ENCODE measurements around the gene SMPD1. TPM values are rescaled to one million over a fixed set of nuclear protein-coding genes. Genes with fewer than 3 reads are reported as not detected.

SMPD1 gene
- total and polyA plus RNA-seq, 2 donors from 2014 or later, result 76.0 to 155 TPM

- DNase-seq (no peak), FAIRE-seq (no peak)
- peaks cover 2 to 15% (median 2%) of the 10 kb centered on the region in 3 donors for H3K36me3 ChIP-seq (ENCODE audit: control insufficient read depth in 2 of 3, insufficient read depth in 3 of 3, low read length in 3 of 3)
- H3K9me3 ChIP-seq (ENCODE audit: control insufficient read depth in 2 of 3, insufficient read depth in 1 of 3, low read length in 3 of 3), result no peaks in the 10 kb centered on the region
- H3K4me3 ChIP-seq (ENCODE audit: low read length in 3 of 3), result no peak overlapping the region
- H3K27me3 ChIP-seq (ENCODE audit: control insufficient read depth, insufficient read depth, low read length), result no peaks in the 10 kb centered on the region
- no peak overlapping the region for H3K9ac ChIP-seq (ENCODE audit: low read length in 3 of 3)
- TF ChIP-seq, protein P1, sequence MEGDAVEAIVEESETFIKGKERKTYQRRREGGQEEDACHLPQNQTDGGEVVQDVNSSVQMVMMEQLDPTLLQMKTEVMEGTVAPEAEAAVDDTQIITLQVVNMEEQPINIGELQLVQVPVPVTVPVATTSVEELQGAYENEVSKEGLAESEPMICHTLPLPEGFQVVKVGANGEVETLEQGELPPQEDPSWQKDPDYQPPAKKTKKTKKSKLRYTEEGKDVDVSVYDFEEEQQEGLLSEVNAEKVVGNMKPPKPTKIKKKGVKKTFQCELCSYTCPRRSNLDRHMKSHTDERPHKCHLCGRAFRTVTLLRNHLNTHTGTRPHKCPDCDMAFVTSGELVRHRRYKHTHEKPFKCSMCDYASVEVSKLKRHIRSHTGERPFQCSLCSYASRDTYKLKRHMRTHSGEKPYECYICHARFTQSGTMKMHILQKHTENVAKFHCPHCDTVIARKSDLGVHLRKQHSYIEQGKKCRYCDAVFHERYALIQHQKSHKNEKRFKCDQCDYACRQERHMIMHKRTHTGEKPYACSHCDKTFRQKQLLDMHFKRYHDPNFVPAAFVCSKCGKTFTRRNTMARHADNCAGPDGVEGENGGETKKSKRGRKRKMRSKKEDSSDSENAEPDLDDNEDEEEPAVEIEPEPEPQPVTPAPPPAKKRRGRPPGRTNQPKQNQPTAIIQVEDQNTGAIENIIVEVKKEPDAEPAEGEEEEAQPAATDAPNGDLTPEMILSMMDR (IDR thresholded peaks at IDR 0.05; ENCODE audit: borderline replicate concordance, extremely low read depth, insufficient read depth), result no peak
- intact Hi-C loops (cut with DNase I), result no loop called here
- H3K4me1 ChIP-seq (ENCODE audit: control insufficient read depth in 2 of 3, insufficient read depth in 2 of 3, low read depth in 1 of 3, low read length in 3 of 3), result peaks cover 0 to 17% (median 6%) of the 10 kb centered on the region in 3 donors
- H3K27ac ChIP-seq (ENCODE audit: low read depth in 2 of 2, low read length in 2 of 2), result no peak overlapping the region
These were observed 11.8 kb downstream of the SMPD1 start for GRCh38 chr11:6402061-6402470.

DNA sequence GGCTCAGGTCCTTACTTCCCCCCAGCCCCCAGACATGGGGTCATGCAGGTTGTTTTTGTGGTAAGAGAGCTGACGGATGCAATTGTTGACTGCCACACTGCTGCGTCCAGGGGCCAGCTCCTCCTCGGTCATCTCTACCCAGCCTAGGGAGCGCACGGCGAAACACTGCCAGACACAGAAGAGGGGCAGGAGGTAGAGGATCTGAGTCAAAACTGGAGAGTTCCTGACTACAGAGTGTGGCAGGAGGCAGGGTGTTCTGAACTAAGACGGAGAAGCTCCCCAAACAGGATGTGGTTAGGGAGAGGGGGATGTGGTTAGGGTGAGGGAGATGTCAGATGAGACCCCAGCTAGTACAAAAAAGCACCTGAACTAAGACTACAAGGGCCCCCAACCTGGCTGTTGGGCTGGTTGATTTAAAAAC is 12.3 kb downstream of the SMPD1 start:
- TF ChIP-seq, protein P1 (IDR thresholded peaks at IDR 0.05; ENCODE audit: borderline replicate concordance, extremely low read depth, insufficient read depth), result no peak
- DNase-seq, result no peak
- Histone ChIP-seq H3K27me3 (ENCODE audit: control insufficient read depth, insufficient read depth, low read length) (no peaks in the 10 kb centered on the region), H3K4me1 (ENCODE audit: control insufficient read depth in 2 of 3, insufficient read depth in 2 of 3, low read depth in 1 of 3, low read length in 3 of 3) (peaks cover 0 to 17% (median 9%) of the 10 kb centered on the region in 3 donors), H3K9ac (ENCODE audit: low read length in 3 of 3) (no peak overlapping the region), H3K27ac (ENCODE audit: low read depth in 2 of 2, low read length in 2 of 2) (no peak overlapping the region), H3K4me3 (ENCODE audit: low read length in 3 of 3) (no peak overlapping the region), H3K9me3 (ENCODE audit: control insufficient read depth in 2 of 3, insufficient read depth in 1 of 3, low read length in 3 of 3) (no peaks in the 10 kb centered on the region), H3K36me3 (ENCODE audit: control insufficient read depth in 2 of 3, insufficient read depth in 3 of 3, low read length in 3 of 3) (peaks cover 0 to 15% (median 2%) of the 10 kb centered on the region in 3 donors)
- intact Hi-C loops (cut with DNase I), result no loop called here
- no peak for FAIRE-seq

DNA sequence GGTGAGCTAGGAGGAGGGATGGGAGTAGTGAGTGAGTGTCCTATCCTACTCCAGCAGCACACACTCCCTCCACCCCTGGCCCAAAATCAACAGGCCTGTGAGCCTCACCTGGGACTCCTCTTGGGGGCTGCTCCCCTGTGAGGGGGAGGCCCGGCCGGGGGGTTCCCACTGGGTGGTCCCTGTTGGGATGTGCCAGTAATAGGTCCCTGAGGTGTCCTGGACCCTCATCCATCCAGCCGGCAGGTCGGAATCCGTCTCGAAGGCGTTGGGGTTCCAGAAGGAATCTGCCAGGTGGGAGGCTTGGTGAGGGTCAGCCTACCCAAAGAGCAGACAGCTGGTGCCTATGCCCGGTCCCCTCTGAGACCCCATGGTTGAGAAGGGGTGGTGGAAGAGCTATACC is 13.3 kb downstream of the SMPD1 start:
- no peak for FAIRE-seq

More for the DNA sequence above, 13.3 kb downstream of the SMPD1 start:
- DNase-seq, result peak in 1 of 5 donors; percentile 71
- TF ChIP-seq, protein P1 (IDR thresholded peaks at IDR 0.05; ENCODE audit: borderline replicate concordance, extremely low read depth, insufficient read depth), result no peak
- no peak overlapping the region for H3K27ac ChIP-seq (ENCODE audit: low read depth in 2 of 2, low read length in 2 of 2)
- H3K9ac ChIP-seq (ENCODE audit: low read length in 3 of 3), result no peak overlapping the region
- H3K4me3 ChIP-seq (ENCODE audit: low read length in 3 of 3), result no peak overlapping the region
- H3K4me1 ChIP-seq (ENCODE audit: control insufficient read depth in 2 of 3, insufficient read depth in 2 of 3, low read depth in 1 of 3, low read length in 3 of 3), result peaks cover 0 to 17% (median 9%) of the 10 kb centered on the region in 3 donors
- peaks cover 0 to 15% (median 2%) of the 10 kb centered on the region in 3 donors for H3K36me3 ChIP-seq (ENCODE audit: control insufficient read depth in 2 of 3, insufficient read depth in 3 of 3, low read length in 3 of 3)
- H3K27me3 ChIP-seq (ENCODE audit: control insufficient read depth, insufficient read depth, low read length), result no peaks in the 10 kb centered on the region
- intact Hi-C loops (cut with DNase I), result no loop called here
- H3K9me3 ChIP-seq (ENCODE audit: control insufficient read depth in 2 of 3, insufficient read depth in 1 of 3, low read length in 3 of 3), result no peaks in the 10 kb centered on the region
